NT2/D1 (cell line): ENCODE measurements around the gene NEURL3.

Experiments used
- SUZ12 ChIP-seq: IDR thresholded peaks from 2 replicates; pipeline ENCODE4 v1.6.1; 2011; ENCODE audit not compliant: insufficient read length, insufficient read depth; ENCODE audit errors: extremely low read depth
- YY1 ChIP-seq: IDR thresholded peaks from 2 replicates; pipeline ENCODE4 v1.6.1; 2011; ENCODE audit not compliant: insufficient read length, insufficient read depth
- ZNF274 ChIP-seq: IDR thresholded peaks from 2 replicates; pipeline ENCODE4 v1.6.1; 2011; ENCODE audit warnings: mild to moderate bottlenecking, low read depth, low read length

GRCh38 chr2:96510931-96511595 lies 5.9 kb upstream of the NEURL3 start:
- TF ChIP-seq ZNF274 (no peak), YY1 (no peak), SUZ12 (no peak)
